Measurements from ENCODE around the gene MAPK13.

GRCh38 chr6:36099869-36100483 is 30.3 kb upstream of the MAPK13 start:
- TF ChIP-seq POLR2AphosphoS5 (IDR thresholded peaks at IDR 0.05; ENCODE audit: low read depth, low read length) (no peak), POLR2A (IDR thresholded peaks at IDR 0.05; ENCODE audit: low read depth, low read length) (no peak), TAF1 (IDR thresholded peaks at IDR 0.05; ENCODE audit: borderline replicate concordance, low read depth, low read length) (no peak)

All from GM12892 (cell line).